ENCODE results near the gene QSOX2. TPM values are rescaled to one million over a fixed set of nuclear protein-coding genes. Genes with fewer than 3 reads are reported as not detected.

QSOX2 gene
- total RNA-seq, 4 donors from 2014 or later: 2.9 to 7.1 (median 5.5) TPM

DNA sequence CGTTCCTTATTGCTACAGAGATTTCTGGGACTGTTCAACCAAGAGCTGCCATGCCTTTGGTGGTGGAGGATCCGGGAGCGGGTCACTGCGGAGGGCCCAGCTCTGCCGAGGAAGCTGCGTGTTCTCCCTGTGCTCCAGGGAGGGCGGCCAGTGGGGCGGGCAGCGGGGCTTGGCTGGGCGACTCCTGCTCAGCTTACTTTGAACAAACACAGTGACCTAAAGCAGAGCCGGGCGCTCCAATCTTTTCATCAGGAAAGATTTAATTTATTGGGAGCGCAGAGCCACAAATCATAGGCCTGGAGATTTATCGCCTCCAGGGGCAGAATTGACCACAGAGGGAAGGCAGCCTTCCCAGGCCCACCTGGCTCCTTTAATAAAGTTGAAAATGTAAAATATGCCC lies 68.4 kb downstream of the QSOX2 start:
- intact Hi-C loops (cut with DNase I): no loop called here
- no peak for TF ChIP-seq POLR2A (IDR thresholded peaks at IDR 0.05)
- TF ChIP-seq, protein P1, sequence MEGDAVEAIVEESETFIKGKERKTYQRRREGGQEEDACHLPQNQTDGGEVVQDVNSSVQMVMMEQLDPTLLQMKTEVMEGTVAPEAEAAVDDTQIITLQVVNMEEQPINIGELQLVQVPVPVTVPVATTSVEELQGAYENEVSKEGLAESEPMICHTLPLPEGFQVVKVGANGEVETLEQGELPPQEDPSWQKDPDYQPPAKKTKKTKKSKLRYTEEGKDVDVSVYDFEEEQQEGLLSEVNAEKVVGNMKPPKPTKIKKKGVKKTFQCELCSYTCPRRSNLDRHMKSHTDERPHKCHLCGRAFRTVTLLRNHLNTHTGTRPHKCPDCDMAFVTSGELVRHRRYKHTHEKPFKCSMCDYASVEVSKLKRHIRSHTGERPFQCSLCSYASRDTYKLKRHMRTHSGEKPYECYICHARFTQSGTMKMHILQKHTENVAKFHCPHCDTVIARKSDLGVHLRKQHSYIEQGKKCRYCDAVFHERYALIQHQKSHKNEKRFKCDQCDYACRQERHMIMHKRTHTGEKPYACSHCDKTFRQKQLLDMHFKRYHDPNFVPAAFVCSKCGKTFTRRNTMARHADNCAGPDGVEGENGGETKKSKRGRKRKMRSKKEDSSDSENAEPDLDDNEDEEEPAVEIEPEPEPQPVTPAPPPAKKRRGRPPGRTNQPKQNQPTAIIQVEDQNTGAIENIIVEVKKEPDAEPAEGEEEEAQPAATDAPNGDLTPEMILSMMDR (IDR thresholded peaks at IDR 0.05): no peak
- Histone ChIP-seq H3K4me1 (no peaks in the 10 kb centered on the region), H3K27me3 (peaks cover 0 to 78% (median 0%) of the 10 kb centered on the region in 4 donors), H3K4me3 (no peak overlapping the region), H3K36me3 (no peaks in the 10 kb centered on the region), H3K9me3 (no peaks in the 10 kb centered on the region), H3K27ac (no peak overlapping the region)
- DNase-seq: no peak
- 89% methylated on average over 13 of the region's 14 CpGs; no CpG with 5 or more reads in 1 of the 2 donors for WGBS, 2 donors

DNA sequence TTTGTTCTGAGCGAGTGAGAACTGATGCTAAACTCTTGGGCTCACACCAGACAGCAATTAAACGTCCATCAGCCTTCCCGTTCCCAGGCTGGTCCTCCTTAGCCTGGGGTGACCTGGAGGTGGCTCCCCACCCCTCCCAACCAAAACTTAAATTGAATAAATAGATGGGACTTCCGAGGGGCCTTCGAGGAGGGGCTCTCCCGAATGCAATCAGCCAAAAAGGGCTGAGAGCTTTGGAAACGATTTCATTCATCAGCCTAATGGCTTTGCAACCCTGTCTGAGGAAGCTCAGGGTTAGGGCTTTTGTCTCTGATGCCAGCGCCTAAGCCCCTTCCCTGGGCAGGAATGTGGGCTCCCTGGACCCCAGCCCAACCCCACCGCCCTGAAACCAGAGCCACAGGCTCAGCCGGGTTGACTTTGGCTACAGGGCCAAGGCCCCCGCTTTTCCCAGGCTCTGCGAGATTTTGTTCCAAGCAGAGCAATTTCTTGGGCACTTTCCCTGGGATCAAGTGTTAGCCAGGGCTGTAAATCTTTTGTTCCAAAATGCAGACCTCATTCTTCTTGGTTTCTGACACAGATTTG lies 69.9 kb downstream of the QSOX2 start:
- H3K27me3 ChIP-seq: peaks cover 0 to 86% (median 0%) of the 10 kb centered on the region in 4 donors
- H3K9me3 ChIP-seq: no peaks in the 10 kb centered on the region
- no peak for DNase-seq
- intact Hi-C loops (cut with DNase I): no loop called here
- WGBS, 2 donors: 40 to 65% methylated on average over 3 to 8 of the region's 12 CpGs
- H3K4me1 ChIP-seq: no peaks in the 10 kb centered on the region
- H3K27ac ChIP-seq: no peak overlapping the region
- H3K4me3 ChIP-seq: no peak overlapping the region
- TF ChIP-seq POLR2A (IDR thresholded peaks at IDR 0.05): no peak
- TF ChIP-seq, protein P1 (IDR thresholded peaks at IDR 0.05): no peak
- H3K36me3 ChIP-seq: no peaks in the 10 kb centered on the region

DNA sequence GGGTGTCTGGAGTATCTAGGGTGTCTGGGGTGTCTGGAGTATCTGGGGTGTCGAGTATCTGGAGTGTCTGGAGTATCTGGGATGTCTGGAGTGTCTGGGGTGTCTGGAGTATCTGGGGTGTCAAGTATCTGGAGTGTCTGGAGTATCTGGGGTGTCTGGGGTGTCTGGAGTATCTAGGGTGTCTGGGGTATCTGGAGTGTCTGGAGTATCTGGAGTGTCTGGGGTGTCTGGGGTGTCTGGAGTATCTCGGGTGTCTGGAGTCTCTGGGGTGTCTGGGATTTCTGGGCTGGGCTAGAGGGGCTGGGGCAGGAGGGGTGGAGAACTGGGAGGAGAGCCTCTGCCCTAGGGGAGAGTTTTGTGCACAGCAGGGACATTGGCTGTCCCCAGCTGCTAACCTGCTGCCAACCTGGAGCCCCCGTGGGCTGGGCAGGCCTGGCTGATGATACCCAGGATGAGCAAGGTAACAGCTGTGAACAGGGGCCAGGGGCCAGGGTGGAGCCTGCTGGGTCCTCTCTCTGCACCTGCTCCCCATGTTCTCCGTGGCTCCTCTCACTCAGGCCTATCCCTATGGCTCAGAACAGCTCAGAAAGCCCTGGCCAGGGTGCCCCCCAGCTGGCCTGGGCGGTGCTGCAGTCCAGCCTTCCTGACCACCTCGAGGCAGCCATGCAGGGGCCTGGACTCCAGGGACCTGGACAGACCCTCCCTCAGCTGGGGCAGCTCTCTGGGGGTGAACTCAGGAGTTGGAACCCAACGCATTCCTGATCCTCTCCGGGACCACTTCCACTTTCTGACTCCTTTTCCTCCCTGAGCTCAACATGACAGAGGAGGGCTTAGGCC lies 70.6 kb downstream of the QSOX2 start:
- TF ChIP-seq POLR2A (IDR thresholded peaks at IDR 0.05): no peak
- TF ChIP-seq, protein P1 (IDR thresholded peaks at IDR 0.05): no peak
- 75 to 100% methylated on average over 1 to 4 of the region's 8 CpGs for WGBS, 2 donors
- Histone ChIP-seq H3K9me3 (no peaks in the 10 kb centered on the region), H3K36me3 (no peaks in the 10 kb centered on the region), H3K27ac (no peak overlapping the region), H3K4me1 (no peaks in the 10 kb centered on the region), H3K4me3 (no peak overlapping the region), H3K27me3 (peaks cover 0 to 86% (median 0%) of the 10 kb centered on the region in 4 donors)
- intact Hi-C loops (cut with DNase I): no loop called here
- no peak for DNase-seq

DNA sequence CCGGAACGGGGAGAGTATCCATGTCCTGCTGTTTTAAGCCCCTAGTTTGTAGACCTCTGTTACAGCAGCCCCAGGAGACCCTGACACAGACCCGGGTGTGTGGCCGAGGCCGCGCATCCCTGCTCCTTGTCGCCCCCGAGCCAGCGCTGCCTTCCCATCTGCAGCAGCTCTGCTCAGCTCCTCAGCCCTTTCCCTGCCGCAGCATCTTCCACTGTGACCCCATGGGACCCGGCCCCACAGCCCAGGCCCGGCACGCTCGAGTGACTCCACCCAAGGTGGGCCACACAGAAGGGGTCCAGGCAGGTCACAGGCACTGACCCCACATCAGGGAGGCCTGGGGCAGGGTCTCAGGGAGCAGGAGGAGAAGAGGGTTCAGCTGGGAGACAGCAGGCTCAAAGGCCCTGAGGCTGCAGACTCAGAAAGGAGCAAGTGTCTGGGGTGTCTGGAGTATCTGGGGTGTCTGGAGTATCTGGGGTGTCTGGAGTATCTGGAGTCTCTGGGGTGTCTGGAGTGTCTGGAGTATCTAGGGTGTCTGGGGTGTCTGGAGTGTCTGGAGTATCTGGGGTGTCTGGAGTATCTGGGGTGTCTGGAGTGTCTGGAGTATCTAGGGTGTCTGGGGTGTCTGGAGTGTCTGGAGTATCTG lies 71.8 kb downstream of the QSOX2 start:
- 51% methylated on average over 2 of the region's 14 CpGs; no CpG with 5 or more reads in 1 of the 2 donors for WGBS, 2 donors

More for the DNA sequence above, 71.8 kb downstream of the QSOX2 start:
- Histone ChIP-seq H3K9me3 (no peaks in the 10 kb centered on the region), H3K4me1 (no peaks in the 10 kb centered on the region), H3K27ac (no peak overlapping the region), H3K4me3 (no peak overlapping the region), H3K27me3 (peaks cover 0 to 86% (median 0%) of the 10 kb centered on the region in 4 donors), H3K36me3 (no peaks in the 10 kb centered on the region)
- intact Hi-C loops (cut with DNase I): no loop called here
- no peak for DNase-seq
- TF ChIP-seq, protein P1 (IDR thresholded peaks at IDR 0.05): no peak
- TF ChIP-seq POLR2A (IDR thresholded peaks at IDR 0.05): no peak
